Mesothelial cell of epicardium (in vitro differentiated cells): Measurements from ENCODE around the gene TRAF3. TPM values are rescaled to one million over a fixed set of nuclear protein-coding genes. Genes with fewer than 3 reads are reported as not detected.
A peak's percentile ranks its signal among the peaks of the same experiment; 100 is the strongest.

Experiments
- DNase-seq, 2 experiments: peaks; one replicate each; pipeline ENCODE4 v3.0.0; 2021; ENCODE audit warnings: low spot score in 2 of 2; ENCODE audit not compliant: unreplicated experiment in 2 of 2
- H3K27ac Mint-ChIP-seq: 2 replicates; pipeline ENCODE4 v1.8.0; 2021; ENCODE audit warnings: mixed read lengths
- H3K27me3 Mint-ChIP-seq: 2 replicates; pipeline ENCODE4 v1.8.0; 2021; ENCODE audit warnings: low read depth, mixed read lengths
- H3K36me3 Mint-ChIP-seq: 2 replicates; pipeline ENCODE4 v1.8.0; 2021; ENCODE audit warnings: mixed read lengths
- H3K4me1 Mint-ChIP-seq: 2 replicates; pipeline ENCODE4 v1.8.0; 2021; ENCODE audit warnings: mixed read lengths
- H3K4me3 Mint-ChIP-seq: 2 replicates; pipeline ENCODE4 v1.8.0; 2021; ENCODE audit warnings: mild to moderate bottlenecking, moderate library complexity, mixed read lengths
- H3K9me3 Mint-ChIP-seq: 2 replicates; pipeline ENCODE4 v1.8.0; 2021; ENCODE audit warnings: mixed read lengths
- CTCF ChIP-seq: fragments of 200-600 bp; sonication (generic); IDR thresholded peaks from one replicate; pipeline ENCODE4 v1.5.0; 2021; ENCODE audit warnings: antibody characterized with exemption; ENCODE audit not compliant: unreplicated experiment
- total RNA-seq: library from RNA; stranded (reverse); gene quantifications from 3 replicates; pipeline ENCODE4 v1.2.1, GENCODE V29; 2021

TRAF3 gene
- total RNA-seq, 1 donor from 2014 or later = 26.4 TPM

GRCh38 chr14:102778338-102779083 lies 1.3 kb downstream of the TRAF3 start:
- Mint-ChIP-seq H3K27me3 (no peaks in the 10 kb centered on the region), H3K4me3 (peak overlapping the region; percentile 75)

GRCh38 chr14:102779084-102779462 lies 1.8 kb downstream of the TRAF3 start:
- peak overlapping the region; percentile 59 for H3K27ac Mint-ChIP-seq
- no peaks in the 10 kb centered on the region for H3K9me3 Mint-ChIP-seq
- H3K4me1 Mint-ChIP-seq = peaks cover 28% of the 10 kb centered on the region
- no peak for DNase-seq
- no peak for TF ChIP-seq CTCF
- peak overlapping the region; percentile 75 for H3K4me3 Mint-ChIP-seq
- H3K27me3 Mint-ChIP-seq = no peaks in the 10 kb centered on the region
- no peaks in the 10 kb centered on the region for H3K36me3 Mint-ChIP-seq

More at GRCh38 chr14:102778338-102779083, 1.3 kb downstream of the TRAF3 start:
- TF ChIP-seq CTCF = no peak
- Mint-ChIP-seq H3K36me3 (no peaks in the 10 kb centered on the region), H3K27ac (peak overlapping the region; percentile 59), H3K9me3 (no peaks in the 10 kb centered on the region), H3K4me1 (peaks cover 28% of the 10 kb centered on the region)
- no peak for DNase-seq

- no peak for TF ChIP-seq CTCF
- H3K4me3 Mint-ChIP-seq = peak overlapping the region; percentile 75
- H3K27ac Mint-ChIP-seq = no peak overlapping the region
- DNase-seq = no peak
- no peaks in the 10 kb centered on the region for H3K27me3 Mint-ChIP-seq
- H3K4me1 Mint-ChIP-seq = peaks cover 22% of the 10 kb centered on the region
- no peaks in the 10 kb centered on the region for H3K36me3 Mint-ChIP-seq
- no peaks in the 10 kb centered on the region for H3K9me3 Mint-ChIP-seq
These were observed 2.5 kb downstream of the TRAF3 start for GRCh38 chr14:102779574-102780315.

GRCh38 chr14:102781063-102781462 lies 3.8 kb downstream of the TRAF3 start:
- H3K27me3 Mint-ChIP-seq = no peaks in the 10 kb centered on the region
- no peaks in the 10 kb centered on the region for H3K9me3 Mint-ChIP-seq
- H3K36me3 Mint-ChIP-seq = no peaks in the 10 kb centered on the region
- H3K27ac Mint-ChIP-seq = no peak overlapping the region
- DNase-seq = no peak
- TF ChIP-seq CTCF = no peak
- peaks cover 21% of the 10 kb centered on the region for H3K4me1 Mint-ChIP-seq
- H3K4me3 Mint-ChIP-seq = no peak overlapping the region

GRCh38 chr14:102782974-102783373 lies 5.7 kb downstream of the TRAF3 start:
- Mint-ChIP-seq H3K4me1 (peaks cover 19% of the 10 kb centered on the region), H3K9me3 (no peaks in the 10 kb centered on the region)

More at GRCh38 chr14:102782974-102783373, 5.7 kb downstream of the TRAF3 start:
- no peak for DNase-seq
- no peak overlapping the region for H3K4me3 Mint-ChIP-seq
- no peaks in the 10 kb centered on the region for H3K27me3 Mint-ChIP-seq
- no peak overlapping the region for H3K27ac Mint-ChIP-seq
- H3K36me3 Mint-ChIP-seq = no peaks in the 10 kb centered on the region
- no peak for TF ChIP-seq CTCF
